Mucosa of descending colon (tissue), 3 donors: ENCODE measurements around the gene PBX3. TPM values are rescaled to one million over a fixed set of nuclear protein-coding genes. Genes with fewer than 3 reads are reported as not detected.
"Not testable (repeated sequence)": the region's sequence is repeated elsewhere in the genome, so short reads cannot be mapped to it uniquely, and the experiment has no call there.

ENCODE experiments used
- ATAC-seq: fragments of 200-7000 bp; cut with Tn5 transposase; one replicate; pipeline ENCODE4 v1.9.1; 2020; ENCODE audit warnings: mild to moderate bottlenecking, moderate library complexity
- DNase-seq, 3 donors: peaks; one replicate each; pipeline ENCODE4 v3.0.0-alpha.2; 2020
- H3K36me3 ChIP-seq: fragments of 200-600 bp; one replicate; pipeline ENCODE4 v1.8.0; 2021; ENCODE audit warnings: low read depth, mild to moderate bottlenecking
- H3K4me1 ChIP-seq: fragments of 200-600 bp; one replicate; pipeline ENCODE4 v1.8.0; 2021; ENCODE audit warnings: low read depth, mild to moderate bottlenecking
- H3K4me3 ChIP-seq: fragments of 200-600 bp; one replicate; pipeline ENCODE4 v1.8.0; 2021; ENCODE audit warnings: mild to moderate bottlenecking
- H3K9me3 ChIP-seq: fragments of 200-600 bp; one replicate; pipeline ENCODE4 v1.8.0; 2021; ENCODE audit warnings: mild to moderate bottlenecking
- CTCF ChIP-seq: fragments of 200-600 bp; IDR thresholded peaks from one replicate; pipeline ENCODE4 v1.8.0; 2022; ENCODE audit warnings: antibody characterized with exemption, mild to moderate bottlenecking
- intact Hi-C, 2 donors: fragments of 100-400 bp; cut with DNase I in 1 of 2; cut with micrococcal nuclease in 1 of 2; formaldehyde crosslinking; loops; one replicate each; pipeline versions ENCODE4 v1.11.0 to v1.11.1; 2022; cut with DNase I, micrococcal nuclease
- total RNA-seq, 3 donors: library from RNA; stranded (reverse); fragmentation: NEBNext Ultra II Directional in 2 of 3; extraction: Animal tissue kit (Norgen Biotek cat#: 25700) in 2 of 3; gene quantifications; one replicate each; pipeline versions ENCODE4 v1.2.1 to v1.2.4, GENCODE V29; 2021 to 2023
- donor health status: DM: no; HTN: no; CAD: no; lungs with moderate emphysema.
- donor health status: DM: no; HTN: no; CAD: no.
- donor health status: DM: no; HTN: yes; CAD: no.

The PBX3 gene
- total RNA-seq, 3 donors from 2014 or later = 11.7 to 71.7 (median 17.4) TPM

- H3K4me1 ChIP-seq, H3K36me3 ChIP-seq, ATAC-seq, intact Hi-C loops, H3K9me3 ChIP-seq, H3K4me3 ChIP-seq, DNase-seq: not testable (repeated sequence)
These were observed 32.0 kb downstream of the PBX3 start for GRCh38 chr9:125779220-125779565.

GRCh38 chr9:125782718-125783117 is 35.5 kb downstream of the PBX3 start:
- no peak for TF ChIP-seq CTCF
- intact Hi-C loops = no loop called here
- no peaks in the 10 kb centered on the region for H3K4me1 ChIP-seq
- ATAC-seq (no peak), DNase-seq (no peak)
- no peak overlapping the region for H3K4me3 ChIP-seq
- no peaks in the 10 kb centered on the region for H3K36me3 ChIP-seq
- H3K9me3 ChIP-seq = no peaks in the 10 kb centered on the region

- no peak for TF ChIP-seq CTCF
- ATAC-seq = no peak
- H3K9me3 ChIP-seq = no peaks in the 10 kb centered on the region
- intact Hi-C loops = no loop called here
- no peak overlapping the region for H3K4me3 ChIP-seq
- H3K36me3 ChIP-seq = no peaks in the 10 kb centered on the region
- DNase-seq = no peak
- no peaks in the 10 kb centered on the region for H3K4me1 ChIP-seq
These were observed 37.3 kb downstream of the PBX3 start for GRCh38 chr9:125784286-125785049.

- DNase-seq (no peak), ATAC-seq (no peak)
- TF ChIP-seq CTCF = no peak
- intact Hi-C loops = no loop called here
- no peaks in the 10 kb centered on the region for H3K4me1 ChIP-seq
- H3K36me3 ChIP-seq = no peaks in the 10 kb centered on the region
- no peak overlapping the region for H3K4me3 ChIP-seq
- no peaks in the 10 kb centered on the region for H3K9me3 ChIP-seq
These were observed 38.1 kb downstream of the PBX3 start for GRCh38 chr9:125785248-125785751.

GRCh38 chr9:125787715-125788114 is 40.5 kb downstream of the PBX3 start:
- intact Hi-C loops = no loop called here
- Histone ChIP-seq H3K9me3 (no peaks in the 10 kb centered on the region), H3K36me3 (no peaks in the 10 kb centered on the region), H3K4me3 (no peak overlapping the region), H3K4me1 (no peaks in the 10 kb centered on the region)
- no peak for ATAC-seq
- no peak for TF ChIP-seq CTCF
- no peak for DNase-seq

GRCh38 chr9:125789196-125789595 is 42.0 kb downstream of the PBX3 start:
- intact Hi-C loops = no loop called here
- ATAC-seq (no peak), DNase-seq (no peak)
- no peak for TF ChIP-seq CTCF
- Histone ChIP-seq H3K36me3 (no peaks in the 10 kb centered on the region), H3K4me1 (no peaks in the 10 kb centered on the region), H3K4me3 (no peak overlapping the region), H3K9me3 (no peaks in the 10 kb centered on the region)
